ENCODE results near the gene CALN1. TPM values are rescaled to one million over a fixed set of nuclear protein-coding genes. Genes with fewer than 3 reads are reported as not detected.

The CALN1 gene
- total and polyA plus RNA-seq, 2 of the 8 experiments (the other 6 are each of a cell fraction or from before 2014, with no cell fraction given) = 6.4 to 15.2 TPM

GRCh38 chr7:72042855-72043254 lies 369.3 kb downstream of the CALN1 start:
- H3K27me3 ChIP-seq (replicated peaks in 1 of 4; ENCODE audit: control insufficient read depth in 3 of 4, extremely low read depth in 1 of 4, insufficient read depth in 3 of 4, low read length in 3 of 4) = no peaks in the 10 kb centered on the region
- no peak overlapping the region for H2BK20ac ChIP-seq (ENCODE audit: low read length)
- H3K4me2 ChIP-seq (ENCODE audit: insufficient read depth in 1 of 2, low read depth in 2 of 2, low read length in 2 of 2) = no peak overlapping the region
- TF ChIP-seq SP4 (IDR thresholded peaks at IDR 0.05; ENCODE audit: low read length) (no peak), USF2 (IDR thresholded peaks at IDR 0.05; ENCODE audit: low read length) (no peak), PHF8 (conservative IDR thresholded peaks at IDR 0.05; ENCODE audit: low read depth, low read length) (no peak), ZNF274 (IDR thresholded peaks at IDR 0.05; ENCODE audit: borderline replicate concordance, extremely low read depth, low read length) (no peak)
- H2BK12ac ChIP-seq (ENCODE audit: low read depth, low read length) = no peak overlapping the region
- H2BK120ac ChIP-seq (replicated peaks; ENCODE audit: low read depth, low read length) = no peak overlapping the region
- H3K9ac ChIP-seq (replicated peaks in 1 of 4; ENCODE audit: extremely low read depth in 1 of 4, low read depth in 3 of 4, low read length in 3 of 4) = no peak overlapping the region
- H3K56ac ChIP-seq (replicated peaks; ENCODE audit: insufficient read length, low read depth, low read length) = no peak overlapping the region
- no peak overlapping the region for H2BK15ac ChIP-seq (ENCODE audit: low read length)
- H3K36me3 ChIP-seq (ENCODE audit: control insufficient read depth in 2 of 4, insufficient read depth in 4 of 4, low read length in 3 of 4) = no peaks in the 10 kb centered on the region
- H3K18ac ChIP-seq (ENCODE audit: extremely low read depth, low read length) = no peak overlapping the region
- H4K8ac ChIP-seq (ENCODE audit: extremely low read depth, insufficient read depth, low read length) = no peak overlapping the region
- ChIA-PET POLR2A (ENCODE audit: partially characterized antibody) (no interaction called here), CTCF (ENCODE audit: partially characterized antibody) (interaction anchor here (0.8 kb wide), 1 partner anchor 117 kb away, joined by 3 read pairs; no protein-coding TSS in a partner anchor)
- H2BK5ac ChIP-seq (ENCODE audit: low read depth, low read length) = no peak overlapping the region
- H2AFZ ChIP-seq (ENCODE audit: low read length) = no peak overlapping the region
- H3K23me2 ChIP-seq (ENCODE audit: low read depth, low read length) = no peaks in the 10 kb centered on the region; the same call in 1 of the 2 replicates
- no peak overlapping the region for H3K27ac ChIP-seq (ENCODE audit: low read depth, low read length)
- H3K14ac ChIP-seq (ENCODE audit: insufficient read length) = no peak overlapping the region
- H3K79me2 ChIP-seq (ENCODE audit: control insufficient read depth in 1 of 2, insufficient read depth in 2 of 2, low read length in 2 of 2) = no peaks in the 10 kb centered on the region
- no peak overlapping the region for H3K4me3 ChIP-seq (ENCODE audit: extremely low read depth in 1 of 4, insufficient read depth in 2 of 4, low read depth in 3 of 4, low read length in 4 of 4)
- no peaks in the 10 kb centered on the region for H3K9me3 ChIP-seq (ENCODE audit: insufficient read depth in 2 of 2, low read depth in 1 of 2, low read length in 1 of 2)
- H3K79me1 ChIP-seq (ENCODE audit: low read depth, low read length) = no peaks in the 10 kb centered on the region
- no peaks in the 10 kb centered on the region for H4K20me1 ChIP-seq (replicated peaks in 1 of 2; ENCODE audit: control insufficient read depth in 1 of 2, insufficient read depth in 2 of 2, low read length in 2 of 2)
- no peak overlapping the region for H4K5ac ChIP-seq (ENCODE audit: insufficient read length, low read depth, low read length)
- H4K91ac ChIP-seq (replicated peaks; ENCODE audit: insufficient read length, low read length) = no peak overlapping the region
- no peaks in the 10 kb centered on the region for H3K4me1 ChIP-seq (replicated peaks in 1 of 4; ENCODE audit: control insufficient read depth in 3 of 4, insufficient read depth in 4 of 4, low read length in 3 of 4)
- DNase-seq (ENCODE audit: low read depth in 1 of 2, low spot score in 2 of 2) (no peak), FAIRE-seq (no peak)
- H2AK5ac ChIP-seq (ENCODE audit: low read depth, low read length) = no peak overlapping the region
- H3K4ac ChIP-seq (replicated peaks; ENCODE audit: insufficient read length, low read depth, low read length) = no peak overlapping the region
- H3K23ac ChIP-seq (ENCODE audit: insufficient read length) = no peak overlapping the region
- 90% methylated on average over 3 of the region's 3 CpGs; no CpG with 5 or more reads in 1 of the 2 experiments for WGBS, 2 experiments (ENCODE audit: extremely low coverage in 1 of 2, insufficient coverage in 1 of 2, insufficient read length in 1 of 2, insufficient replicate concordance in 2 of 2, low coverage in 1 of 2, low lambda C conversion rate in 2 of 2, missing lambda C conversion rate in 1 of 2)

All from H1 (cell line).